ENCODE results near the gene ZCWPW1. TPM values are rescaled to one million over a fixed set of nuclear protein-coding genes. Genes with fewer than 3 reads are reported as not detected.
A peak's percentile ranks its signal among the peaks of the same experiment; 100 is the strongest.

Gene ZCWPW1
- total and polyA plus RNA-seq, 2 of the 13 experiments (the other 11 are each of a cell fraction or from before 2014, with no cell fraction given), result 2.4 to 2.5 TPM

- H3K9ac ChIP-seq (ENCODE audit: insufficient read depth, low read depth, low read length), result no peak within 1 kb of the TSS
- DNase-seq (ENCODE audit: low spot score), result no peak
- TF ChIP-seq ZNF282 (IDR thresholded peaks at IDR 0.05; ENCODE audit: partially characterized antibody) (no peak), ZNF17 (CRISPR knock-in tag; IDR thresholded peaks at IDR 0.05) (no peak), STAT5B (CRISPR knock-in tag; IDR thresholded peaks at IDR 0.05) (no peak), HNF4G (IDR thresholded peaks at IDR 0.05; ENCODE audit: borderline replicate concordance, low read depth, low read length) (no peak), HNF4G (CRISPR knock-in tag; IDR thresholded peaks at IDR 0.05; ENCODE audit: borderline replicate concordance, low read depth) (no peak), ZNF790 (CRISPR knock-in tag; IDR thresholded peaks at IDR 0.05; ENCODE audit: borderline replicate concordance) (no peak), ZSCAN12 (CRISPR knock-in tag; IDR thresholded peaks at IDR 0.05) (no peak), TARDBP (CRISPR knock-in tag; IDR thresholded peaks at IDR 0.05) (no peak)
- no TSS peak for BruUV-seq (replicated peaks)
- H3K4me2 ChIP-seq (ENCODE audit: low read depth, low read length), result 0 out of 2 replicates have a peak within 1 kb of the TSS, but pooled peaks have one; percentile 15
- no peaks in the 10 kb centered on the region for H3K9me3 ChIP-seq (ENCODE audit: low read length)
- no peaks in the 10 kb centered on the region for H4K20me1 ChIP-seq (ENCODE audit: insufficient read depth, low read length)
- intact Hi-C loops (cut with micrococcal nuclease; ENCODE audit: unreplicated experiment), result no loop called here
- no peaks in the 10 kb centered on the region for H3K79me2 ChIP-seq (ENCODE audit: insufficient read depth, low read length)
- no peak within 1 kb of the TSS for H2AFZ ChIP-seq (ENCODE audit: low read length)
- no peaks in the 10 kb centered on the region for H3K36me3 ChIP-seq (replicated peaks in 1 of 2; ENCODE audit: control insufficient read depth in 1 of 2, insufficient read depth in 2 of 2, low read length in 2 of 2)
- peaks cover 0 to 2% of the 10 kb centered on the region in 2 experiments; a peak in 1 of 5 replicates for H3K27me3 ChIP-seq (ENCODE audit: control insufficient read depth in 1 of 2, insufficient read depth in 2 of 2, low read length in 2 of 2)
- POLR2A ChIA-PET, result interaction anchor here (1.7 kb wide), 1 partner anchor 20 kb away, joined by 4 read pairs; no protein-coding TSS in a partner anchor
- peaks cover 16% of the 10 kb centered on the region for H3K4me1 ChIP-seq (ENCODE audit: insufficient read depth, low read length)
- 50% methylated on average over 7 of the region's 7 CpGs for WGBS (ENCODE audit: low lambda C conversion rate)
- in situ Hi-C loops (cut with HindIII; ENCODE audit: extremely low pct_ligation_motif_present, low pct_unique_long_range_greater_than_20kb), result loop anchor here (10.0 kb wide), 1 partner anchor 231 kb away; the partner anchor contains the start of gene GIGYF1
- CTCF ChIA-PET (ENCODE audit: low intra/inter-chr PET ratio, low total read pairs), result interaction anchor here (2.1 kb wide), 1 partner anchor 19 kb away, joined by 8 read pairs; the partner anchor contains the start of gene NYAP1
- no peak for ATAC-seq
- H3K27ac ChIP-seq (ENCODE audit: extremely low read length, insufficient read depth, low read length), result no peak within 1 kb of the TSS
- no peak for FAIRE-seq
- no peak within 1 kb of the TSS for H3K4me3 ChIP-seq (replicated peaks in 1 of 3; ENCODE audit: insufficient read depth in 1 of 3, low read depth in 2 of 3, low read length in 3 of 3)
These were observed 35.7 kb upstream of the ZCWPW1 start, which contains the start of gene SPACDR for GRCh38 chr7:100464210-100464660. Gene SPACDR, minus strand, starts transcription at chr7:100464260. Its CDS starts 235 bp downstream, at chr7:100464025.

- WGBS (ENCODE audit: low lambda C conversion rate), result 60% methylated on average over 6 of the region's 6 CpGs
- Histone ChIP-seq H2AFZ (ENCODE audit: low read length) (no peak overlapping the region), H3K9ac (ENCODE audit: insufficient read depth, low read depth, low read length) (no peak overlapping the region), H3K4me2 (ENCODE audit: low read depth, low read length) (no peak overlapping the region), H3K9me3 (ENCODE audit: low read length) (no peaks in the 10 kb centered on the region), H3K27ac (ENCODE audit: extremely low read length, insufficient read depth, low read length) (no peak overlapping the region), H4K20me1 (ENCODE audit: insufficient read depth, low read length) (no peaks in the 10 kb centered on the region), H3K4me3 (replicated peaks in 1 of 3; ENCODE audit: insufficient read depth in 1 of 3, low read depth in 2 of 3, low read length in 3 of 3) (no peak overlapping the region), H3K79me2 (ENCODE audit: insufficient read depth, low read length) (no peaks in the 10 kb centered on the region), H3K4me1 (ENCODE audit: insufficient read depth, low read length) (peaks cover 21% of the 10 kb centered on the region), H3K36me3 (replicated peaks in 1 of 2; ENCODE audit: control insufficient read depth in 1 of 2, insufficient read depth in 2 of 2, low read length in 2 of 2) (no peaks in the 10 kb centered on the region), H3K27me3 (ENCODE audit: control insufficient read depth in 1 of 2, insufficient read depth in 2 of 2, low read length in 2 of 2) (peaks cover 0 to 17% of the 10 kb centered on the region in 2 experiments; a peak in 2 of 5 replicates)
- intact Hi-C loops (cut with micrococcal nuclease; ENCODE audit: unreplicated experiment) (no loop called here), in situ Hi-C loops (cut with HindIII; ENCODE audit: extremely low pct_ligation_motif_present, low pct_unique_long_range_greater_than_20kb) (no loop called here)
- CTCF ChIA-PET (ENCODE audit: low intra/inter-chr PET ratio, low total read pairs), result no interaction called here
- no TSS peak for BruUV-seq (replicated peaks)
- POLR2A ChIA-PET, result interaction anchor here (4.4 to 5.0 kb wide), 2 partner anchors 13 to 28 kb away, joined by 24 to 31 read pairs; partner anchors contain the start of genes MEPCE and ZCWPW1
- no peak for DNase-seq (ENCODE audit: low spot score)
- no peak for FAIRE-seq
- ATAC-seq, result no peak
- TF ChIP-seq KLF9 (CRISPR knock-in tag; IDR thresholded peaks at IDR 0.05; ENCODE audit: low read depth) (no peak), ZNF121 (CRISPR knock-in tag; IDR thresholded peaks at IDR 0.05) (peak; percentile 61; the same call in 1 of the 2 replicates), ZMAT3 (CRISPR knock-in tag; conservative IDR thresholded peaks at IDR 0.05) (no peak), HNRNPLL (IDR thresholded peaks at IDR 0.05; ENCODE audit: low read depth, low read length, poor library complexity, severe bottlenecking) (no peak)
These were observed 28.5 kb upstream of the ZCWPW1 start for GRCh38 chr7:100457033-100457432.

Data from HepG2 (cell line).